GM21723 (cell line): ENCODE data around the gene DGKI.

ENCODE experiments used
- ATAC-seq: cut with Tn5 transposase; IDR thresholded peaks from one replicate; pipeline ENCODE4 v1.9.1; 2021; ENCODE audit warnings: mild to moderate bottlenecking, moderate library complexity; ENCODE audit not compliant: unreplicated experiment

The DGKI gene

DNA sequence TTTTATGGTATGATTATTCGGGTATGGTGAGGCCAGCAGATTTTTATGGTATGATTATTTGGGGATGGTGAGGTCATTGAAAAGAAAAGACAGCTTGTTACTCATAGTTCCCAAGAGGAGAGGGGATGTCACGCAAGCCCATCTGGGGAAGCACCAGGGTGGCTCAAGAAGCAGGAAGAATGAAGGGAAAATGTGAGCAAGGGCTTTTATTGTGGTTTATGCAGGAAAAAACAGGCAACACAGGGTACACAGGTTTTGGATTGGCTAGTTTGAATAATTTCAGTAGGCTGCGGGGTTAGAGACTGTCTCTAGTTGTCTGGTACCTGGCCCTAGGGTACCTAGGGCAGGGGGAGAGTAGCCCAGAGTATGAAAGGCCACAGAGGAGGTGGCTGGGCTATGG is 26.8 kb upstream of the DGKI start:
- no peak for ATAC-seq

DNA sequence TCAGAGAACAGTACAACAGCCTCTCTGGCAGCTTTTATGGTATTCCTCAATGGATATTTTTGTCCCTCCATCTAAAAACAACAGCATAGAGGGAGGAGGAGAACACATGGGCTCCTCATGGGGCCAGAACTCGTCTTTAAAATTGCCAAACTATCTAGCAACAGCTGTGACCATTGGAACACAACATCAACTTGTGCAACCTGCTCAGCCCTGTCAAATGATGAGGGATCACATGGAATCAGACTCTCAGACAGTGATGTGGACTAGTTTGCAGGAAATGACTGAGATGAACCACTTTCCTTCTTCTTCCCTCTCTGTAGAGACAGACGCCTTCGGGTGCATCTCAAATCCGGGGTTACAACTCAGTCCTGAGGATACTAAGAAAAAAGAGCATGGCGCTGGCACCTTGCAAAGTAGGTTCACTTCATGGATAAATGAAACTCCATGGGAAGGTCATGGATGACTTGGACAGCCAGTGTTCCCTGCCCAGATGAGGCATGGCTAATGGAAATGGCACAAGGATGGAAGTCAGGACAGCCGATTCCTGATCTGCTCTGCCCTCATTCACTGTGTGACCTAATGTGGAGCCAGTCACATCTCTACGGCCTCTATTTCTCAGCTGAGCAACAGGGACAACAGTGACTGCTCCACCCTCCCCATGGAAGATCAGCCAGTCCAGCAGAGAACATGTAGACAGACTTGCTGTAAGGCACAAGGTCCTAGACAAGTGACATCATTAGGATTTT is 24.6 kb upstream of the DGKI start:
- ATAC-seq: no peak

DNA sequence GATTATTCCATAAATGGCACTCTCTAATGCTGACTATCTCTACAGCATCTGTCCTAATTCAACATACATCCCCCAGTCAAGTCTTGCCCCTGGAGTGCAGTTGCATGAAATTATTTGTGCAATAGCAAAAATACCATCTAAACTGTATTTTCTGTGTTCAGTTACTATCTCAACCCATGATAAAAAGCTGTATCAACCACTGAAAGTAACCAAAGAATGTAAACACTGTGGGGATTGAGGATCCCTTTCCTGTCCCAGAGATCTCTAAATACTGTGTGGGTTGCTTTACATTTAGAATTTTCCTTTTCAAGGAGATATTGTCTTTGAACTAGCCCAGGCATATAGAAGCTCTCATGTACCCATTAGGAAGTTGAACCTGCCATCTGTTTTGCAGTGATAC is 23.9 kb upstream of the DGKI start:
- no peak for ATAC-seq

DNA sequence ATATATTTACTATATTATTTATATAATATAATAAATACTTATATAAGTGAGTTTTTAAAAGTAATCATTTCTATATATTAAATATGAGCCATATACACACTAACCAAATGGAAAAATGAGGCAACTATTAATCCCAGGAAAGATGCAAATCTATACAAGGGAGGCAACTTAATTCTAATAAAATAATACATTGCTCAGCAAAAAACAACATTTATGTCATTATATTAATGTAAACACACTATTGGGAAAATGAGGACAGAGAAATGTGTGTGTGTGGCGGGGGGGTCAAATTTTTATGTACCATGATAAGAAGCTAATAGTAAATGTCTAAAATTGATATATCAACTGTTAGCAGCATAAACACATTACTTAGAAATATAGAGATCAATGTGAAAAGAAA is 23.3 kb upstream of the DGKI start:
- no peak for ATAC-seq

DNA sequence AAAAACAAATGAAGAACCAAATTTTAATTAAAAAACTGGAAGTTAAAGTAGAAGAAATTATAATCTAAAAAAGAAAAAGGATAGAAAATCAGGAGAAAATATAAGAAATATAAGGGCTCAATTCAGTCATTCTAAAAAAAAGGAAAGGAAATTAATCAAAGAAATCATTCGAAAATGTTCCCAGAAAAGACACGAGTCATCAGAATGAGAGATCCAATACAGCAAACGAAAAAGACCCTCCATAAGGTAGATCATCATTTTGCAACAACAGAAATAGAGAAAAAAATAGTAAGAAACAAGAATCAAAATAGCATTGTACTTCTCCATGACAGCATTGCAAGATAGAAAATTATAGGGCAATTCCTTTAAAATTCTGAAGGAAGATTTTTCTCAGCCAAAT is 22.5 kb upstream of the DGKI start:
- ATAC-seq: no peak

DNA sequence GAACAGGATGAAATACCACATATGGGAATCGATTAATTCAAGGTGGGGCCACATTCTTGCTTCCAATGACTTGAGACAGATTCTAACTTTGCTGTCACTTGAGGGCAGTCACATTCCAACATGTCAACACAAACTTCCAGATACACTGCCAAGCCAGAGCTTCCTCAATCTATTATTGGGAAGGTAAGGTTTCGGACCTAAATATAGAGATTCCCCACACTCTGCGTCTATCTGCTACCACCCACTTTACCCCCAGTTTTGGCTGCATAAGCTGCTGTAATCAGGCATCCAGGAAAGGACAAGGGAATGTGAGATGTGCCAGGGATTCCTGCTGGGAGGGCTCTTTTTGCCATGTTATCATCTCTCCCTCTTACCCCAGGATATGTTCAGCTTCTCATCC is 20.5 kb upstream of the DGKI start:
- no peak for ATAC-seq

DNA sequence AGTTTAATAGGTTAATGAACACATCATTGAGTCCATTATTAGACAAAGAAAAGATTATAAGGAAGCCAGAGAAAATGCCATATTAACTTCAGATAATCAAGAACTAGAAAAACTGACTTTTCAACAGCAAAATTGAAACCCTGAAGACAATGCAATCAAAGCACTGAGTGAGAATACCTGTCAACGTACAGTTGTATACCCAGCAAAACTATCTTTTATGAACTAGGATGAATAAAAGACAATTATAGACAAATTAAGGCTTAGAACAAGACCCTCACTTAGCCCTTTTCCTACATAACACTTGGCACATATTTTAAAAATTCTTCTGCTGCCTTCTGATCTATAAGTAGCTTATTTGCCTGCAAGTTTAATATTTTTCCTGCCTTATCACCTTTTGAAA is 19.0 kb upstream of the DGKI start:
- no peak for ATAC-seq

DNA sequence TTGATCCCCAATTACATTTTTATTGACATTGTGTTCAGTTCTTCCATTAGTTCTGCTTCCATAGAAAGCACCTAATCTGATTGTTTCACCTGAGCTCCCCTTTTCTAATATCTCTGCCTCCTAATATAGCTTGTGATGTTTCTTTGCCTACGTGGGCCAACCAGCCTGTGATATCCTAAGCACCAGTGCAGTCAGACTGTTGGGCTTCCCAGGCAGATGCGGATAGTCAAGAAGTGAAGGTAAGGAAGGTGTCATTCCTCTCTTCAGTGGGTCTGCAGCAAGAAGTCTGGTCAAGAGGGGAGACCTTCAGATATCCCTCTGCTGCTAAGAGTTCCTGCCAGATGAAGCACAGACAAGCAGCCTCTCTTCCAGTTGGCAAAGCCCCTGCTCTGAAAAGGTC is 16.2 kb upstream of the DGKI start:
- ATAC-seq: no peak

DNA sequence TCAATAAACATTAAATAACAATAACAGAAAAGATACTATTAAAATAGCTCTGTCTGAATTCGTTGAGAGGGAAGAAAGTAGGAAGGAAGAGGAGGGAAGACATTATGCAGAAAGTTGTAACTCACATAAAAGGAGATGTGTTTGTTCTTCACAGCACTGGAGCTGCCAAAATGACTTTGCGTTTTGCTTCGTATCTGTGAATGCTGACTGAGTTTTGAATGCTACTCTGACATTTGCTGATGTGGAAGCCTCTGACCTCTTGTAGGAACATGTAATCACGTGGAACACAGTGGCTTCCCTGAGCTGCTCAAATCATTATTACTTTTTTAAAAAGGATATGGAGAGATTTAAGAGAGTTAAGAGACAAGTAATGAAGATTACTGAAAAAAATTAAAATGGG is 15.6 kb upstream of the DGKI start:
- ATAC-seq: no peak

DNA sequence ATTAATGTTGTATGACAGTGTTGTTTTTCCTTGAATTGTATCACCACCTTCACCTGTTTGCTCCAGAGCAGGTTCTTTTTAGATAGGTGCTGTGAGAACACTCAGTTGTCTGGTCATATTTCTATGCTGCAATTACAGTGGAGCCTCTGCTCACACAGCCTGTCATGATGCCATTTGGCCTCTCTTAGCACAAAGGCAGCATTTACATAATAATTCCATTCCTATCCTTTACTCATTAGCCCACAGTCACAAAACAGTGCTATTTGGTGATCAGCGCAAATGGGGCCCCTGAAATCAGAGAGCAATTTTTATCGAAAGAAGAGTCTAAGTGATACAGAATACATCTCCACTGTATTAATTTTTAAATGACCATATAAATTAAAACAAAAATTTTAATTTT is 13.8 kb upstream of the DGKI start:
- no peak for ATAC-seq

DNA sequence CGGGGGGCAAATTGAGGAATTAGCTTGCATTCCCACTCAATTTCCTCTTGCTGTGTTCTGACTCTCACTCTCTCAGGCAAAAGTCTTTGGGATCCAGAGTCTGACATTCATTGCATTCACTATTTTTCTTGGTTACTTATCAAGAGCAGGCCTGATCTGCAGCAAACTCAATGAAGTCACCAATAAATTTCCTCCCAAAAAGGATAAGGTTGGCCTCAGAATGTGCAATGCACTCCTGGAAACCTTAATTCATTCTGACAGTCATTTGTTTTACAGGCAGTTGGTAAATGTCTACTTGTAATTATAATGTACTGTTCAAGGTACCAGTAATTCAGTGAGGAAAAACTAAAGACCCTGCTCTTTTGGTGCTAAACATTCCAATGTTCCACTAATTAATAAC is 6.3 kb upstream of the DGKI start:
- no peak for ATAC-seq

DNA sequence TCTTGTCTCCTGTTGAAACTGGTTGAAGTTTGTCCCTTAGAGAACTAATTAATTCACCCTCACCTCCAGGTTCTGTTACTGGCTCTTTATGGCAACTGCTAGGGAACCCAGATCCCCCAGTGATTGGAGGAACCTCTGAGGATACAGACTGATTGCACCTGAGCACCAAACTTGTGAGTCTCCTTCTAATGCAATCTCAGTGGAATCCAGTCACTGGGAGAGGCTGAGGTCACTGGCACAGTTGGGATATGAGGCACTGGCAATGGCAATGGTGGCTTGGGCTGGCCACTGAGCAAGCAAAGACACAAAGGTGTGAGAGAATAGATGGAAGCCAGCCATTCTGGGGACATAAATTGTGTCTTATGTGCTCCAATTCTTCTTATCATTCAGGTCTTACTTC is 5.3 kb upstream of the DGKI start:
- ATAC-seq: no peak

DNA sequence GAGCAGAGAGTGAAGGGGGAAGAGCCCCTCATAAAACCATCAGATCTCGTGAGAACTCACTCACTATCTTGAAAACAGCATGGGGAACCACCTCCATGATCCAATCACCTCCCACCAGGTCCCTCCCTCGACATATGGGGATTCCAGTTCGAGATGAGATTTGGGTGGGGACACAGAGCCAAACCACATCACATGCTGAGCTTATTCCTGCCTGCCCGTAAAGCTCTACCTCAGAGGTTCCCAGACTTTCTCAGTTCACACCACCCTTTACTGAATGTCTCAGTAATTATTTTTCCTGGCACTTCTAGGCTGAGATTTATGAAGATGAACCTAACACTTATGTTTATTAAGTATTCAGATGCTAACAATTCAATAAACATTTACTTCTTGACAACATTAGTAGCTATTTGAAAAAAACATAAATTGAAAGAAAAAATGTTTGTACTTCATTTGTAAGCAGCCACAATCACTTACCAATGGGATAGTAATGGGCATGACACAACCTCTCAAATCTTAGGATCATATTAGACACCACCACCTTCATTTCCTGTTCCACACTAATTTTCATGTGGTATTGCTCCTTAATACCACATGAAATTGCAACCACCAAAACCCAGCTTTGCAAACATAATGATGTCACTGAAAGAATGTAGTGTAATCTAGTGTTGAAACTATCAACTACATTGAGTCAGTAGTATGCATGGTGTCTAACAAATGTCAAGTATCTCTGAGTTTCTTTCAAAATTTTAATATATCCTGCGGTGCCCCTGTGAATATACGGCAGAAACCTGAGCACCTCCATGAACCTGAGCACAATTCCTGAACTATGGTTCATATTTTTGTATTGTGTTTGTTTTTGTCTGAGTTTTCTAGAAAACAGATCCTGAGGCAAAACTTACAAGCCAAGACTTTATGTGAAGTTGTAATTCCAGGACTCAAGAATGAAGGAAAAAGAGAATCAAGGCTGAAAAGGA is 4.5 kb upstream of the DGKI start:
- no peak for ATAC-seq

DNA sequence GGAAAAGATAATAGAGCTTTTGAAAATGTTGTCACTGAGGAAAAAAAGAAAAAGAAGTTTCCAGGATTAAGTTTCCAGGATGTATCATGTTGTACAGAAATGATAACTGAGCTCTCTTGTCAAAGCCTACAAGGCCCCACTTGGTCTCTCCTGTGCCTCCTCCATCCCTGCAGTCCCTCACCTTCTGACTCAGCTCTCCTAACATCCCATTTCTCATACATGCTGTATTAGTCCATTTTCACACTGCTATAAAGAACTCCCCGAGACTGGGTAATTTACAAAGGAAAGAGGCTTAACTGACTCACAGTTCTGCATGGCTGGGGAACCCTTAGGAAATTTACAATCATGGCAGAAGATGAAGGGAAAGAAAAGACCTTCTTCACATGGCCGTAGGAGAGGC is 3.8 kb upstream of the DGKI start:
- ATAC-seq: no peak

DNA sequence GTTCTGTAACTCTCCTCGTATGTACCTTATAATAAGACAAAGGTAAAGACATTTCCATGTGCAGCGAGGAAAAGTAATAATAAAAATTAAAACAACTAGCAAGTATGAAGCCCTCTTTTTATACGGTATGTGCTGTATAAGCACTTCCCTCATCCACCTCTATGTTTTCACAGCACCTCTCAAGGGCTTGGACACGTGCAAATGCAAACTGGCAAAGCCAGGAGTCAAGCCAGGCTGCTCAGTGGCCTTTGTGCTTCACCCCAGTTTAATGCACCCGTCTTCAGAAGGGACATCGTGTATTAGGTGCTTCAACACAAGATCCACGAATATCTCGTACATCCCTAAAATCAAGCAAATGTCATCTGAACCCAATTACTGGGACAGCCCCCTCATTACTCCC is 1.3 kb upstream of the DGKI start:
- ATAC-seq: no peak

DNA sequence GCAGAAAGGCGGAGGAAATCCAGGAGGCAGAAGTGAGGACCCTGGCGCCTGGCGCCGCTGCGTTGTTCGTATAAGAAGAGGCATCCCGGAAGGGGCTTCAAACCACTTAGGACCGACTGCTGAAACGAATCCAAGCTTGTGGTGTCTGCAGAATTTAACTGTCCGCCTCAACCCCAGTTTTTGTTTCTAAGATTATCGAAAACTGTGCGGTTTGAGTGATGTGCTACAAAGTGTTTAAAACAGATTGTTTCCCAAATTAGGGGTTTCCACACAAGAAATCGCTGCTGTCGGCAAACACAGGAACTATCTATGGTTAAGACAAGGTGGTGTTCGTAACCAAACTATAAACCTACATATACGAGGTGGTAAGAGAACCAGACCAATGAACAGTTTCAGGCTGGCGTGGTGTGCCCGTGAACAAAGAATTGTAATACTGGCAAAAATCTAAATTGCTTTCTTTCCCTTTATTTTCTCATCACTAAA is 835 bp upstream of the DGKI start:
- no peak for ATAC-seq

DNA sequence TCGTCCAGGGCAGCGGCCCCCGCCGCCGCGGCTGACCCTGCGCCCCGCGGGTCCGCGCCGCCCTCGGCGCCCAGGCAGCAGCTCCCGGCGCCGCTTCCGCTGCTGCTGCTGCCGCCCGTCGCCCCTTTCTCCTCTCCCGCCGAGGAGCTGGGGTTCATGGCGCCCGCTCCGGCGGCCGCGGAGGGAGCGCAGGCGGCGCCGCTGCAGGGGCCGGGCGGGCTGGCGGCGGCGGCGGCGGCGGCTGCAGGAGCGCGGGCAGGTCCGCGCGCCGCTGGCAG is 286 bp downstream of the DGKI start:
- ATAC-seq: no peak

DNA sequence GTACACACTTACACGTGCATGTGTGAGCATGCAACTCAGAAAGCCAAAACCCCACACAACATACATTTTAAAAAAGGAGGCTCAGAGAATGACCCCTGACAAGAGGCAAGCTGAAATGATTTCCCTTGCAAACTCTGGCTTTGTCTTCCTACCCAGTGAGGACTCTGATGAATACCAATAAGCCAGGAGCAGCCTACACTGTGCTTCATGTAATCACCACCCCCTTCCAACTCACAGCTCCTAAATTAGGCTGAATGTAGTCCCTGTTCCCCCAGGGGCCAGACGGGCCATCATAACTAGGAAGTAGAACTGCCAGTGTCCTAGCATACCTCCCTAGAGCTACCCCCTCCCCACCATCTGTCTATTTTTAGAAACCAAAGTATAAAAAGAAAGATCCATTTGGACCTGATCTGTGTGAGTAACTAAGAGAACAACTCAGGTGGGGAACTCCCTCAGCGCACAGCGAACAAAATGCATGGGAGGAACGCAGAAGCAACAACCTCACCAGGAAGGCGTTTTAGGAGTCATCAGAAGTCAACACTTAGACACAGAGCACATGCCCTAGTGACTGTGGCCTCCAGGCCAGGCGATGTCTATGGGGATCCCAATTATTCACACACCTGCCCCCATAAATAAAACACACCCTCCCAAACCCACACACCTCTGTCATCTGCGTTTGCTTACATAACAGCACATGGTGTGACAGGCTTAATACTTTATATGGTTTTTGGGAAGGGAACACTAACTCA is 1.9 kb downstream of the DGKI start:
- no peak for ATAC-seq

DNA sequence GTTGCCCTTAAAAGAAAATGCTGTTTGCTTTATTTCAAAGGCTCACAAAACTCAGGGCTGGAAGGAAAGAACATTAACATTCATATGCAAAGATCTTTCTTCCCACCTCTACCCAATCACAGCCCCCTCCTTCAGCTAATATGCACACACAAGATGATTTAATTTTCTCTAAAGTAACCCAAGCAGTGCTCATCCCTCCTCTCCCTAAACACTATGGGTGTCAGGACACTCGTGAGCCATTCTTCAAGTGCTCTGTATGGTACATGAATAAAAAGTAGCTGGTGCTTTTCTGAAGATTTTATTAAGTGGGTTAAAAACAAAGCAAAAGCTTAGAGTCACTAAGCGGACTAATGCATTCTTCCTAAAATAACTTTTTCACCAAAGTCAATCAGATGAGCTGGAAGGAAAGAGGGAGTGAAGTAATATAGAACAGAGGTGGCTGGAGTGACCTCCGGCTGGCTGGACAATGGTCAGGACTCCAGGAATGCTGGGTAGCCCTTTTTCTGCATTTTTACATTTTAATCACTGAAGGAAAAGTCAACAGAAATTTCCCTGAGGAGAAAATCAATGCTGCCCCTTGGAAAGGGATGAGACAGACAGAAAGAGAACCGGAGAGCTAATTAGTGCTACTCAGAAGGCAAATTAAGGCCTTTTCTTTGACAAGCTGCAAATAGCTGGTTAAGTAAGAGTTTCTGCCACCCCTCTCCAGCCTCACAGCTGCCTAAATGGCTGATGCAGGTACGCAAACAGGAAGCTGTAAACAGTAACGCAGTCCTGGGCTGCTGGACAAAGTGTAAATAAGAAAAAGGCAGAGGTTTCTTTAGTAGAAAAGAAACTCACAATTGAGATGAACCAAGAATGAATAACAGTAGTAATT is 6.6 kb downstream of the DGKI start:
- ATAC-seq: no peak

DNA sequence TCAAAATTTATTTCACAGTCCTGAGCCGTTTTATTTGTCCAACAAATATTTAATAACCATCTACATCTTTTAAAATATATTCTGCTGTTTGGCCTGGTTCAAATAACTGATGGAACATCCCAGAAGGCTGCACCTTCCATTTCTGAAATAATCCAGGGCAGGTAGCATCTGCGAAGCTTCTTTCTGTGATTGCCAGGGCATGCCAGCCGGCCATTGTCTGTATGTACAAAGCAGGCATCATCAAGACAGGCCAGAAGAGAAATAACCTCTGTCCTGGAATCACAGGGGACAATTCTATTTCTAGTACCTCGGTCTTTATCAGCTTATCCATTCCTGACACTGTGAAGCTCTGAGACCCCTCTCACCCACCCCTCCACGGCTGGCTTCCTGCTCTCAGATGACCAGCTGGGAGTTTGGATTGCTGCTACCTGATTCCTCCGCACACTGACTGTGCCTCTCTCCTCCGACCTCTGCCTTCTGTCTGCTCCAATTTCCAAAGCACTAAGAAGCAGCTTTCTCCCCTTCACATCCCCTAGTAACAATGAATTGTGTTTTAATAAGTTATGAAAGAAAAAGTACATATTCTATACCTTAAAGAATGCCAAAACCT is 8.0 kb downstream of the DGKI start:
- ATAC-seq: no peak
